Nephron (organoid): ENCODE measurements around the gene EFHC2.

Experiments
- H3K27ac Mint-ChIP-seq, 3 experiments: 2 replicates each; pipeline ENCODE4 v1.8.0; 2020; ENCODE audit warnings: mixed read lengths in 3 of 3, mild to moderate bottlenecking in 2 of 3, moderate library complexity in 1 of 3
- H3K27me3 Mint-ChIP-seq: 2 replicates; pipeline ENCODE4 v1.8.0; 2021; ENCODE audit warnings: low read depth, mild to moderate bottlenecking, moderate library complexity, mixed read lengths
- H3K36me3 Mint-ChIP-seq: 2 replicates; pipeline ENCODE4 v1.8.0; 2020; ENCODE audit warnings: low read depth, mixed read lengths
- H3K4me1 Mint-ChIP-seq: 2 replicates; pipeline ENCODE4 v1.8.0; 2020; ENCODE audit warnings: mixed read lengths
- H3K4me3 Mint-ChIP-seq, 3 experiments: 2 replicates each; pipeline ENCODE4 v1.8.0; 2020; ENCODE audit warnings: mild to moderate bottlenecking in 3 of 3, mixed read lengths in 3 of 3, moderate library complexity in 2 of 3
- H3K9me3 Mint-ChIP-seq: 2 replicates; pipeline ENCODE4 v1.8.0; 2020; ENCODE audit warnings: mixed read lengths
- TF ChIP-seq, protein P1 (sequence below), 3 experiments: fragments of 200-600 bp; sonication (generic); IDR thresholded peaks; one replicate each; pipeline ENCODE4 v1.5.0; 2021; ENCODE audit warnings: antibody characterized with exemption in 3 of 3; ENCODE audit not compliant: unreplicated experiment in 3 of 3

EFHC2 gene

DNA sequence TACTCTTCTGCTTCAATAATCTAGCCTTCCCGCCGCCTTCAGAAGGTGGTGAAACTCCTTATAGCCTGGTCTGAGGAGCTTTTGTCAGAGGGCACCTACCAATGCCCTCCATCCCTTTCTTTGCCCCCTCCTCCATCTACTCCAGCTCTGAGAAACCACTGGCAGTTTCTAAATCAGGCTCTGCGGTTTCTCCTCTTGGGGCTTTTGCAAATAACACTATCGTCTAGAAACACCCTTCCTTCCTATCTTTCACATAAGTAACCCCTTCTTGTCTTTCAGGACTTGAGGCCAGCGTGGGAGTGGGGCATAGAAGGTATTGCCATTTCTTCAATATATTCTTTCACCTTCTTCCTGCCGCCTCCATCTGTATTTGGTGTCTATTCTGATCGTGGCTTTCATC, 1.2 kb upstream of the EFHC2 start:
- no peaks in the 10 kb centered on the region for H3K36me3 Mint-ChIP-seq
- peaks cover 4% of the 10 kb centered on the region for H3K4me1 Mint-ChIP-seq
- peak overlapping the region; percentile 82 to 87 (median 84) for H3K4me3 Mint-ChIP-seq
- H3K9me3 Mint-ChIP-seq = no peaks in the 10 kb centered on the region
- no peaks in the 10 kb centered on the region for H3K27me3 Mint-ChIP-seq
- peak overlapping the region; percentile 10 to 61 (median 57) for H3K27ac Mint-ChIP-seq
- TF ChIP-seq, protein P1, sequence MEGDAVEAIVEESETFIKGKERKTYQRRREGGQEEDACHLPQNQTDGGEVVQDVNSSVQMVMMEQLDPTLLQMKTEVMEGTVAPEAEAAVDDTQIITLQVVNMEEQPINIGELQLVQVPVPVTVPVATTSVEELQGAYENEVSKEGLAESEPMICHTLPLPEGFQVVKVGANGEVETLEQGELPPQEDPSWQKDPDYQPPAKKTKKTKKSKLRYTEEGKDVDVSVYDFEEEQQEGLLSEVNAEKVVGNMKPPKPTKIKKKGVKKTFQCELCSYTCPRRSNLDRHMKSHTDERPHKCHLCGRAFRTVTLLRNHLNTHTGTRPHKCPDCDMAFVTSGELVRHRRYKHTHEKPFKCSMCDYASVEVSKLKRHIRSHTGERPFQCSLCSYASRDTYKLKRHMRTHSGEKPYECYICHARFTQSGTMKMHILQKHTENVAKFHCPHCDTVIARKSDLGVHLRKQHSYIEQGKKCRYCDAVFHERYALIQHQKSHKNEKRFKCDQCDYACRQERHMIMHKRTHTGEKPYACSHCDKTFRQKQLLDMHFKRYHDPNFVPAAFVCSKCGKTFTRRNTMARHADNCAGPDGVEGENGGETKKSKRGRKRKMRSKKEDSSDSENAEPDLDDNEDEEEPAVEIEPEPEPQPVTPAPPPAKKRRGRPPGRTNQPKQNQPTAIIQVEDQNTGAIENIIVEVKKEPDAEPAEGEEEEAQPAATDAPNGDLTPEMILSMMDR (IDR thresholded peaks at IDR 0.05; ENCODE audit: unreplicated experiment in 3 of 3) = no peak

DNA sequence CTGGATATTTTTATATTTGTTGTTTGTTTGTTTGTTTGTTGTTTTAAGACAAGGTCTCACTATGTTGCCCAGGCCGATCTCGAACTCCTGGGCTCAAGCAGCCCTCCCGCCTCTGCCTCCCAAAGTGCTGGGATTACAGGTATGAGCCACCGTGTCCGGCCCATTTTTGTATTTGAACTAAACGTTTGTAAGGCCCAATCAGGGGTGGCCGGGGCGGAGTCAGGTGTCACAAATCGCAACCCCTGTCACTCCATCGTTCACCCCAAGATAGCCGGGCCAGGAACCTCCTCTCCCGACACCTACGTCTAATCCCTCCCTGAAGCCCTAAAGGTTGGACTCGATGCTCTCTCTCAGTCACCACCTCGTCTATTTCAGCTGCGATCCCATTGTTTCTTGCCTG, 722 bp upstream of the EFHC2 start:
- H3K9me3 Mint-ChIP-seq = no peaks in the 10 kb centered on the region
- peak overlapping the region; percentile 82 to 87 (median 84) for H3K4me3 Mint-ChIP-seq
- peak overlapping the region; percentile 10 to 61 (median 57) for H3K27ac Mint-ChIP-seq
- no peaks in the 10 kb centered on the region for H3K27me3 Mint-ChIP-seq
- H3K36me3 Mint-ChIP-seq = no peaks in the 10 kb centered on the region
- H3K4me1 Mint-ChIP-seq = peaks cover 4% of the 10 kb centered on the region
- TF ChIP-seq, protein P1 (IDR thresholded peaks at IDR 0.05; ENCODE audit: unreplicated experiment in 3 of 3) = no peak

DNA sequence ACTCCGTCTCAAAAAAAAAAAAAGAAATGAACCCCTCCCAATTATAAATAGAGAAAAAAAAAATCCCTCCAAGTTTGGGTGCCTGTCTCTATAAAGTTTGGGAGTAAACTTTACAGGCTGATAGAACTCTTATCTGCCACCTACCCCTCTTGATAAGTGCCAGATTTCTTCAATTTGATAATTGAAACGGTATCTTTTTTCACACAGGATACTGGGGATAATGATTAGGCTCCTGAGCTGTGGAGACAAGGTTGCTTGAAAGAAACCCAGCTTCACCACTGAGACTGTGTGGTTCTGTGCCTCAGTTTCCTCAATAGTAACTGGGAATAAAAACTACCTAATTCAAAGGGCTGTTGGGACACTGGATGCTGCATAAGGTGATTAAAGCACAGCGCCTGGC, 606 bp downstream of the EFHC2 start:
- TF ChIP-seq, protein P1 (IDR thresholded peaks at IDR 0.05; ENCODE audit: unreplicated experiment in 3 of 3) = no peak

DNA sequence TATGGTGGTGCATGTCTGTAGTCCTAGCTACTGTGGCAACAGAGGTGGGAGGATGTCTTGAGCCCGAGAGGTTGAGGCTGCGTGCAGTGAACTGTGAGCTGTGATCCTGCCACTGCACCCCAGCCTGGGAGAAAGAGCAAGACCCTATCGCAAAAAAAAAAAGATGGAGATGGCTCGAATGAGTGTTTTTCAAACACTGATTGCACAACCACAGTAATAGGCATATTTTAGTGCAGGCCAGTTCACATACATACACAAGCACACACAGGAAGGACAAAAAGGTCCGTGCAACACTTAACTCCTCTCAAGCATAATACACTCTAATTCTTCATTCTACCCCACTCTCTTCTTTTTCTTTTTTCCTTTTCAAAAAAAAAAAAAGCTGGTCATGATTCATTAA, 5.1 kb downstream of the EFHC2 start:
- Mint-ChIP-seq H3K9me3 (no peaks in the 10 kb centered on the region), H3K4me1 (no peaks in the 10 kb centered on the region), H3K4me3 (no peak overlapping the region), H3K27me3 (no peaks in the 10 kb centered on the region), H3K36me3 (no peaks in the 10 kb centered on the region), H3K27ac (peak overlapping the region in 1 of 3 experiments; percentile 30)
- TF ChIP-seq, protein P1 (IDR thresholded peaks at IDR 0.05; ENCODE audit: unreplicated experiment in 3 of 3) = no peak

More for the DNA sequence above, 606 bp downstream of the EFHC2 start:
- no peaks in the 10 kb centered on the region for H3K36me3 Mint-ChIP-seq
- H3K9me3 Mint-ChIP-seq = no peaks in the 10 kb centered on the region
- no peak overlapping the region for H3K27ac Mint-ChIP-seq
- H3K4me1 Mint-ChIP-seq = peaks cover 4% of the 10 kb centered on the region
- H3K27me3 Mint-ChIP-seq = no peaks in the 10 kb centered on the region
- peak overlapping the region; percentile 82 to 87 (median 84) for H3K4me3 Mint-ChIP-seq

DNA sequence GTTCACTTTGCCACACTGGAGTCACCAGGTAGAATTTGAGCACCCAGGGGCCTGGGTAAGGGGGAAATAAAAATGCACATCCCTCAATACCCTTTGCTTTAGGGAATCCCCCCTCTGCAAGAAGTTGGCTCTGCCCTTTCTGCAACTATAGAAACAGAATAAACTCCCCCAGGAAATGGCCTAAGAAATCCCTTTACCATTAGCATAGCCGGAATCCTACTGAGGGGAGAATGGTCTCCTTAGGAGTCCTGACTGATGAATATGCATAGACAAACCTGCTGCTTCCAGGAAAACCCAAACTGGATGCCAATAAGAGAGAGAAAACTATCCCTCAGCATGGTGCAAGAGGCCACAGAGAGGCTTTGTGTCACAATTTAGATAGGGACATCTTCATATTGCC, 11.0 kb downstream of the EFHC2 start:
- H3K4me1 Mint-ChIP-seq = no peaks in the 10 kb centered on the region
- H3K9me3 Mint-ChIP-seq = peaks cover 3% of the 10 kb centered on the region
- no peaks in the 10 kb centered on the region for H3K36me3 Mint-ChIP-seq
- H3K4me3 Mint-ChIP-seq = no peak overlapping the region
- TF ChIP-seq, protein P1 (IDR thresholded peaks at IDR 0.05; ENCODE audit: unreplicated experiment in 3 of 3) = no peak
- no peak overlapping the region for H3K27ac Mint-ChIP-seq
- H3K27me3 Mint-ChIP-seq = no peaks in the 10 kb centered on the region

DNA sequence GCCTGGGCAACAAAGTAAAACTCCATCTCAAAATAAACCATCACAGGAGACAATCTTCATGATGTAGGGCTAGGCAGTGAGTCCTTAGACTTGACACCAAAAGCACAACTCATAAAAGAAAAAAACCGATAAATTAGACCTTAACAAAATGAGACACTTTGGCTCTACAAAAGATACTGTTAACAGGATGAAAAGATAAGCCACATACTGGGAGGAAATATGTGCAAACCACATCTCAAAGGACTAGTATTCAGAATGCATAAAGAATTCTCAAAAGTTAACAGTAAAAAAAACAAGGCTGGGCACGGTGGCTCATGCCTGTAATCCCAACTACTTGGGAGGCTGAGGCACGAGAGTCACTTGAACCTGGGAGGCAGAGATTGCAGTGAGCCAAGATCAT, 13.2 kb downstream of the EFHC2 start:
- no peaks in the 10 kb centered on the region for H3K27me3 Mint-ChIP-seq
- no peaks in the 10 kb centered on the region for H3K4me1 Mint-ChIP-seq
- no peak overlapping the region for H3K27ac Mint-ChIP-seq
- peaks cover 3% of the 10 kb centered on the region for H3K9me3 Mint-ChIP-seq
- no peaks in the 10 kb centered on the region for H3K36me3 Mint-ChIP-seq
- H3K4me3 Mint-ChIP-seq = no peak overlapping the region
- TF ChIP-seq, protein P1 (IDR thresholded peaks at IDR 0.05; ENCODE audit: unreplicated experiment in 3 of 3) = no peak
